Measurements from ENCODE around the gene MIF.

The MIF gene

GRCh38 chr22:23875801-23876200 is 18.4 kb upstream of the MIF start:
- DNase-seq (ENCODE audit: extremely low spot score), result no peak
- no peak for TF ChIP-seq CTCF (IDR thresholded peaks at IDR 0.05; ENCODE audit: control extremely low read depth, extremely low read depth, low read depth, missing control alignments)
- ChIA-PET CTCF (interaction anchor here (1.1 to 1.7 kb wide), 2 partner anchors 12 to 18 kb away, joined by 4 to 8 read pairs; partner anchors contain the start of gene MIF), POLR2A (no interaction called here)

GRCh38 chr22:23877566-23877965 is 16.6 kb upstream of the MIF start:
- no peak for DNase-seq (ENCODE audit: extremely low spot score)
- CTCF ChIA-PET, result interaction anchor here (1.2 to 1.7 kb wide), 3 partner anchors 16 to 17 kb away, joined by 3 to 8 read pairs (median 3); partner anchors contain the start of gene MIF
- POLR2A ChIA-PET, result interaction anchor here (1.0 kb wide), 1 partner anchor 20 kb away, joined by 3 read pairs; the partner anchor contains the start of gene SLC2A11
- TF ChIP-seq CTCF (IDR thresholded peaks at IDR 0.05; ENCODE audit: control extremely low read depth, extremely low read depth, low read depth, missing control alignments), result no peak

DNA sequence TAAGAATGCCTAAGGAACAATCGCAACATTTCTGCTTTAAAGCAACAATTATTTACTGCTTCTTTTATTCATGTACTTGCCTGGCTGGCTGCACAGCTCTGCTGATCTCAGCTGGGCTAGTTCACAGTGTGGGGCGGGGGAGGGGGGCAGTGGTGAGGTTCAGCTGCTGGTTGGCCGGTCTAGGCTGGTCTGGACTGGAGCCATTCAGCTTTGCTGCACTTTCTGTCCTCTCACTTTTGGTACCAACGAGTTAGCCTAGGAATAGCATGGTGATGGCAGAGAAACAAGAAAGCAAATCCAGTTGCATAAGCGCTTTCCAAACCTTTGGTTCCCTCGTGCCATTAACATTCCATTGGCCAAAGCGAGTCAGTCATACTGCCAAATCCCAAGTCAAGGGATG is 16.0 kb upstream of the MIF start:
- DNase-seq (ENCODE audit: extremely low spot score), result no peak
- ChIA-PET CTCF (interaction anchor here (1.1 to 1.2 kb wide), 3 partner anchors 12 to 16 kb away, joined by 3 read pairs; partner anchors contain the start of gene MIF), POLR2A (interaction anchor here (1.0 kb wide), 1 partner anchor 21 kb away, joined by 3 read pairs; the partner anchor contains the start of gene SLC2A11)
- TF ChIP-seq CTCF (IDR thresholded peaks at IDR 0.05; ENCODE audit: control extremely low read depth, extremely low read depth, low read depth, missing control alignments), result no peak

GRCh38 chr22:23882370-23882769 is 11.8 kb upstream of the MIF start:
- POLR2A ChIA-PET, result no interaction called here
- no peak for DNase-seq (ENCODE audit: extremely low spot score)
- CTCF ChIA-PET, result interaction anchor here (3.7 kb wide), 1 partner anchor 11 kb away, joined by 31 read pairs; the partner anchor contains the start of gene MIF
- TF ChIP-seq CTCF (IDR thresholded peaks at IDR 0.05; ENCODE audit: control extremely low read depth, extremely low read depth, low read depth, missing control alignments), result no peak

- TF ChIP-seq CTCF (IDR thresholded peaks at IDR 0.05; ENCODE audit: control extremely low read depth, extremely low read depth, low read depth, missing control alignments), result no peak
- POLR2A ChIA-PET, result no interaction called here
- CTCF ChIA-PET, result interaction anchor here (3.7 kb wide), 1 partner anchor 10 kb away, joined by 31 read pairs; the partner anchor contains the start of gene MIF
These were observed 10.5 kb upstream of the MIF start for GRCh38 chr22:23883658-23884057.

DNA sequence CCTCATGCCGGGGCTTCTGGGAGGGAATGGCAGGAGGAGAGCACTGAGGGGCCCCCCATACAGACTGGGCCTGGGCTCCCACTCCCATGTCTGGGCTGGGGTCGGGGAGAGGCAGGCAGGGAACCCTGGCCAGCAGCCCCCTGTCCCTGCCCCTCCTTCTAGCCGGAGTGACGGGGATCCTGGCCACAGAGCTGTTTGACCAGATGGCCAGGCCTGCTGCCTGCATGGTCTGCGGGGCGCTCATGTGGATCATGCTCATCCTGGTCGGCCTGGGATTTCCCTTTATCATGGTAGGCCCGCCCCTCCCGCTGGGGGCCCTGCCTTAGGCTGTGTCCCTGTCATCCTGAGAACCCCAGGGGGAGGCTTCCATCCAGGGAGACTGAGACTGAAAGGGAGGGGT is 10.0 kb upstream of the MIF start:
- DNase-seq (ENCODE audit: extremely low spot score), result no peak
- no peak for TF ChIP-seq CTCF (IDR thresholded peaks at IDR 0.05; ENCODE audit: control extremely low read depth, extremely low read depth, low read depth, missing control alignments)
- CTCF ChIA-PET, result interaction anchor here (3.7 kb wide), 1 partner anchor 9 kb away, joined by 31 read pairs; the partner anchor contains the start of gene MIF
- POLR2A ChIA-PET, result no interaction called here

More at GRCh38 chr22:23883658-23884057, 10.5 kb upstream of the MIF start:
- DNase-seq (ENCODE audit: extremely low spot score), result no peak

Measured in GM10248 (cell line).